HL-60 (cell line): Measurements from ENCODE around the gene MXD1.
"Not testable (repeated sequence)": the region's sequence is repeated elsewhere in the genome, so short reads cannot be mapped to it uniquely, and the experiment has no call there.

Experiments
- POLR2AphosphoS5 ChIP-seq: IDR thresholded peaks from 2 replicates; pipeline ENCODE4 v1.6.1; 2012; ENCODE audit warnings: low read depth
- TF ChIP-seq, protein P1 (sequence below): IDR thresholded peaks from one replicate; pipeline ENCODE4 v1.5.1; 2011; ENCODE audit warnings: low read length, control low read depth, inconsistent platforms; ENCODE audit not compliant: insufficient read depth

DNA sequence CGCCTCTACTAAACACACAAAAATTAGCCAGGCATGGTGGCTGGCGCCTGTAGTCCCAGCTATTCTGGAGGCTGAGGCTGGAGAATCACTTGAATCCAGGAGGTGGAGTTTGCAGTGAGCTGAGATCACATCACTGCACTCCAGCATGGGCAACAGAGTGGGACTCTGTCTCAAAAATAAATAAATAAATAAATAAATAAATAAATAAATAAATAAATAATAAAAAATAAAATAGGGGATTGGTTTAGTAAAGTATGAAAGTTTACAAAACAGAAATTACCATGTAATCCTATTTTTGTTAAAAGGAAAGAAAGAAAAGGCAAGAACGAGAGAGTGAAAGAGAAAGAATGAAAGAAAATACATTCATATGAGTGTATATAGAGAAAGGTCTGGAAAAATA, 35.8 kb downstream of the MXD1 start:
- TF ChIP-seq, protein P1, sequence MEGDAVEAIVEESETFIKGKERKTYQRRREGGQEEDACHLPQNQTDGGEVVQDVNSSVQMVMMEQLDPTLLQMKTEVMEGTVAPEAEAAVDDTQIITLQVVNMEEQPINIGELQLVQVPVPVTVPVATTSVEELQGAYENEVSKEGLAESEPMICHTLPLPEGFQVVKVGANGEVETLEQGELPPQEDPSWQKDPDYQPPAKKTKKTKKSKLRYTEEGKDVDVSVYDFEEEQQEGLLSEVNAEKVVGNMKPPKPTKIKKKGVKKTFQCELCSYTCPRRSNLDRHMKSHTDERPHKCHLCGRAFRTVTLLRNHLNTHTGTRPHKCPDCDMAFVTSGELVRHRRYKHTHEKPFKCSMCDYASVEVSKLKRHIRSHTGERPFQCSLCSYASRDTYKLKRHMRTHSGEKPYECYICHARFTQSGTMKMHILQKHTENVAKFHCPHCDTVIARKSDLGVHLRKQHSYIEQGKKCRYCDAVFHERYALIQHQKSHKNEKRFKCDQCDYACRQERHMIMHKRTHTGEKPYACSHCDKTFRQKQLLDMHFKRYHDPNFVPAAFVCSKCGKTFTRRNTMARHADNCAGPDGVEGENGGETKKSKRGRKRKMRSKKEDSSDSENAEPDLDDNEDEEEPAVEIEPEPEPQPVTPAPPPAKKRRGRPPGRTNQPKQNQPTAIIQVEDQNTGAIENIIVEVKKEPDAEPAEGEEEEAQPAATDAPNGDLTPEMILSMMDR, result not testable (repeated sequence)
- TF ChIP-seq POLR2AphosphoS5, result not testable (repeated sequence)
